ENCODE results near the gene ESPNL.

The ESPNL gene

DNA sequence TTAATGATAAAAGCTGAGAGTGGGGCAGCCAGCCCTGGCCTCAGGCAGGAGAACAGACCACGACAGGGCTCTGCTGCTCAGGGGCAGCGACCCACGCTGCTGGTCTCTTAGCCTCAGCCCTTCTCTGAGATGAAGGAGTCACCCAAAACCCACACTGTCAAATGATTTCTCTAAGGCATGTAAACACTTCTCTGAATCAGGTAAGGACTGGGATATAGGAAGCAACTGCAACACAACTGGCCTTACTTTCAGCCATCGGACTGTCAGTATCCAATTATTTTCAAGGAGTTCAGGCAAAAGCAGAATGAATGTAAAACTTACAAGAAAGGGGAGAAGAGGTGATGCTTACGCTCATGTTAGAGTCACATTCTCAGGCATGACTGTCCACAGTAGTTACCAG, 80.4 kb downstream of the ESPNL start:
- H3K4me1 Mint-ChIP-seq: peaks cover 9% of the 10 kb centered on the region
- no peaks in the 10 kb centered on the region for H3K27me3 Mint-ChIP-seq (ENCODE audit: low read depth)
- H3K27ac Mint-ChIP-seq: no peak overlapping the region
- H3K36me3 Mint-ChIP-seq (ENCODE audit: low read depth): peaks cover 74% of the 10 kb centered on the region
- H3K4me3 Mint-ChIP-seq: no peak overlapping the region
- H3K9me3 Mint-ChIP-seq: no peaks in the 10 kb centered on the region
- TF ChIP-seq, protein P1, sequence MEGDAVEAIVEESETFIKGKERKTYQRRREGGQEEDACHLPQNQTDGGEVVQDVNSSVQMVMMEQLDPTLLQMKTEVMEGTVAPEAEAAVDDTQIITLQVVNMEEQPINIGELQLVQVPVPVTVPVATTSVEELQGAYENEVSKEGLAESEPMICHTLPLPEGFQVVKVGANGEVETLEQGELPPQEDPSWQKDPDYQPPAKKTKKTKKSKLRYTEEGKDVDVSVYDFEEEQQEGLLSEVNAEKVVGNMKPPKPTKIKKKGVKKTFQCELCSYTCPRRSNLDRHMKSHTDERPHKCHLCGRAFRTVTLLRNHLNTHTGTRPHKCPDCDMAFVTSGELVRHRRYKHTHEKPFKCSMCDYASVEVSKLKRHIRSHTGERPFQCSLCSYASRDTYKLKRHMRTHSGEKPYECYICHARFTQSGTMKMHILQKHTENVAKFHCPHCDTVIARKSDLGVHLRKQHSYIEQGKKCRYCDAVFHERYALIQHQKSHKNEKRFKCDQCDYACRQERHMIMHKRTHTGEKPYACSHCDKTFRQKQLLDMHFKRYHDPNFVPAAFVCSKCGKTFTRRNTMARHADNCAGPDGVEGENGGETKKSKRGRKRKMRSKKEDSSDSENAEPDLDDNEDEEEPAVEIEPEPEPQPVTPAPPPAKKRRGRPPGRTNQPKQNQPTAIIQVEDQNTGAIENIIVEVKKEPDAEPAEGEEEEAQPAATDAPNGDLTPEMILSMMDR (IDR thresholded peaks at IDR 0.05; ENCODE audit: unreplicated experiment in 3 of 3): no peak

DNA sequence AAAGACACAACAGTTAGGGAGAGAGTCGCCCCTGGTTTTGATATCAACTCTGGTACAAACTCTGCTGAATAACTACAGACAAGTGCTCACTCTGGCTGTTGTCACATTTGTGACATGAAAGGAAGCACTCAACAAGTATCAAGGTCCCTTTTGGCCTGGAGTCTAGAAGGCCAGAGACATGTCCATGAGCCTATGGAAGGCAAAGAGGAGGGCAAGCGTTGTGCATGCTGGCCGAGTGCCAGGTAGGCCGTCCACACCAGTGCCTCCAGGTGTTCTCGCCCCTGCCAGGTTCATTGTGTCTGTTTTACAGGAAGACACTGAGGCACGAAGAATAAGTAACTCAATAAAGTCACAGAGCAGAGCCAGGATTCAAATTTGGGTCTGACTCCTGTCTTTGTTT, 82.2 kb downstream of the ESPNL start:
- no peaks in the 10 kb centered on the region for H3K27me3 Mint-ChIP-seq (ENCODE audit: low read depth)
- H3K9me3 Mint-ChIP-seq: no peaks in the 10 kb centered on the region

More for the DNA sequence above, 82.2 kb downstream of the ESPNL start:
- Mint-ChIP-seq H3K4me3 (no peak overlapping the region), H3K36me3 (ENCODE audit: low read depth) (peaks cover 82% of the 10 kb centered on the region), H3K27ac (no peak overlapping the region), H3K4me1 (peaks cover 10% of the 10 kb centered on the region)
- TF ChIP-seq, protein P1 (IDR thresholded peaks at IDR 0.05; ENCODE audit: unreplicated experiment in 3 of 3): no peak

All from nephron (organoid).